SH-SY5Y (cell line): ENCODE data around the gene CCDC201.

ENCODE experiments used
- GATA2 ChIP-seq: IDR thresholded peaks from 2 replicates; pipeline ENCODE4 v1.6.1; 2011; ENCODE audit warnings: mild to moderate bottlenecking, low read depth, low read length
- GATA3 ChIP-seq: IDR thresholded peaks from 2 replicates; pipeline ENCODE4 v1.6.1; 2011; ENCODE audit warnings: low read depth, mild to moderate bottlenecking, low read length, moderate library complexity

GRCh38 chr7:45898222-45898621 lies 25.3 kb upstream of the CCDC201 start:
- TF ChIP-seq GATA3 (no peak), GATA2 (no peak)
